Right lobe of liver (tissue), 6 donors: ENCODE data around the gene CACNA1E. TPM values are rescaled to one million over a fixed set of nuclear protein-coding genes. Genes with fewer than 3 reads are reported as not detected.

Experiments
- ATAC-seq, 4 donors: fragments of 200-7000 bp; cut with Tn5 transposase; one replicate each; pipeline ENCODE4 v1.9.1; 2020; ENCODE audit warnings: mild to moderate bottlenecking in 4 of 4, moderate library complexity in 4 of 4
- DNase-seq, 3 donors: peaks; one replicate each; pipeline ENCODE4 v3.0.0-alpha.2; 2020
- H3K27ac ChIP-seq, 3 donors: fragments of 200-600 bp; one replicate each; pipeline ENCODE4 v1.8.0; 2022
- H3K27me3 ChIP-seq, 2 donors: fragments of 200-600 bp; one replicate each; pipeline ENCODE4 v1.8.0; 2022
- H3K36me3 ChIP-seq, 4 donors: fragments of 200-600 bp; sonication (generic) in 1 of 4; one replicate each; pipeline versions ENCODE4 v1.5.1 to v1.8.0; 2017 to 2022; ENCODE audit warnings: control low read depth in 1 of 4
- H3K4me1 ChIP-seq, 4 donors: fragments of 200-600 bp; sonication (generic) in 1 of 4; one replicate each; pipeline versions ENCODE4 v1.5.1 to v1.8.0; 2017 to 2022; ENCODE audit warnings: control low read depth in 1 of 4
- H3K4me3 ChIP-seq, 3 donors: fragments of 200-600 bp; one replicate each; pipeline ENCODE4 v1.8.0; 2022
- H3K9me3 ChIP-seq, 4 donors: fragments of 200-600 bp; sonication (generic) in 1 of 4; one replicate each; pipeline versions ENCODE4 v1.5.1 to v1.8.0; 2017 to 2022; ENCODE audit warnings: control low read depth in 1 of 4
- POLR2A ChIP-seq: fragments of 450-650 bp; IDR thresholded peaks from one replicate; pipeline ENCODE4 v1.6.1; 2017; ENCODE audit warnings: antibody characterized with exemption, mild to moderate bottlenecking
- WGBS: methylation state at CpG from one replicate; pipeline ENCODE4 v1.1.6; 2018; ENCODE audit warnings: low coverage, low lambda C conversion rate; ENCODE audit not compliant: insufficient coverage; ENCODE audit errors: missing lambda C conversion rate; 5-methylcytosine and 5-hydroxymethylcytosine counted together
- intact Hi-C, 2 donors: fragments of 100-400 bp; cut with DNase I; formaldehyde crosslinking; loops; one replicate each; pipeline versions ENCODE4 v1.11.2 to v1.14.1; 2022
- total RNA-seq, 6 experiments: library from RNA; depleted of rRNA in 2 of 6; stranded (reverse); fragments of >200 nt in 2 of 6; fragmentation: NEBNext Ultra II Directional in 3 of 6; extraction: Animal tissue kit (Norgen Biotek cat#: 25700) in 3 of 6; gene quantifications; one replicate each; pipeline versions ENCODE4 v1.1.0 to v1.2.4, GENCODE V29; 2016 to 2023
- TF ChIP-seq, protein P1 (sequence below), 4 donors: fragments of 200-600 bp in 3 of 4; fragments of 450-650 bp in 1 of 4; IDR thresholded peaks; one replicate each; pipeline versions ENCODE4 v1.5.1 to v1.8.0; 2016 to 2022; ENCODE audit warnings: antibody characterized with exemption in 4 of 4, mild to moderate bottlenecking in 2 of 4
- donor health status: DM: no; HTN: yes; CAD: no.
- donor health status: DM: no; HTN: no; CAD: no.
- donor health status: DM: no; HTN: no; CAD: no.
- donor health status: DM: no; HTN: yes; CAD: no.
- donor health status: DM: no; HTN: yes; CAD: no.

Gene CACNA1E
- total RNA-seq, 6 experiments from 2014 or later, result 0.05 to 0.09 (median 0.06) TPM; not detected in 2

DNA sequence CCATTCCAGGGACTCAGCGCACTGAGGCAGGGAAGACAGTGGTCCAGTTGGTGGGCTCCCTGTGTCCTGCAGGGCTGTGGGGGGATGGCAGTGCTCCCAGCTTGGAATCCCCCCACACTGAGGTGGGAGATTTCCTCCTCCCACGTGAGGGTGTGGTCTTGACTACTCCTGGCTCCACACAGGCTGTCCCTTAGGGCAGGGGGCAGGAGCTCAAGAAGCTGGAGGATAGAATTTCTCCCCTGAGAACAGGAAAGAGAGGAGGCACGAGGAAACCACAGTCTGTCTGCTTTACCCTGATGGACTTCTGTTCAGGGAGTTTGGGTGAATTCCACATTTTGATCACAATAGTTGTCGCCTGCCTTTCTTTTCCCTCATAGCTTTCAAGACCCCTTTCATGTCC lies 62.1 kb downstream of the CACNA1E start:
- no peak for TF ChIP-seq POLR2A
- TF ChIP-seq, protein P1, sequence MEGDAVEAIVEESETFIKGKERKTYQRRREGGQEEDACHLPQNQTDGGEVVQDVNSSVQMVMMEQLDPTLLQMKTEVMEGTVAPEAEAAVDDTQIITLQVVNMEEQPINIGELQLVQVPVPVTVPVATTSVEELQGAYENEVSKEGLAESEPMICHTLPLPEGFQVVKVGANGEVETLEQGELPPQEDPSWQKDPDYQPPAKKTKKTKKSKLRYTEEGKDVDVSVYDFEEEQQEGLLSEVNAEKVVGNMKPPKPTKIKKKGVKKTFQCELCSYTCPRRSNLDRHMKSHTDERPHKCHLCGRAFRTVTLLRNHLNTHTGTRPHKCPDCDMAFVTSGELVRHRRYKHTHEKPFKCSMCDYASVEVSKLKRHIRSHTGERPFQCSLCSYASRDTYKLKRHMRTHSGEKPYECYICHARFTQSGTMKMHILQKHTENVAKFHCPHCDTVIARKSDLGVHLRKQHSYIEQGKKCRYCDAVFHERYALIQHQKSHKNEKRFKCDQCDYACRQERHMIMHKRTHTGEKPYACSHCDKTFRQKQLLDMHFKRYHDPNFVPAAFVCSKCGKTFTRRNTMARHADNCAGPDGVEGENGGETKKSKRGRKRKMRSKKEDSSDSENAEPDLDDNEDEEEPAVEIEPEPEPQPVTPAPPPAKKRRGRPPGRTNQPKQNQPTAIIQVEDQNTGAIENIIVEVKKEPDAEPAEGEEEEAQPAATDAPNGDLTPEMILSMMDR (IDR thresholded peaks at IDR 0.05), result no peak
- Histone ChIP-seq H3K4me3 (no peak overlapping the region), H3K27ac (no peak overlapping the region), H3K27me3 (no peaks in the 10 kb centered on the region), H3K36me3 (no peaks in the 10 kb centered on the region), H3K9me3 (no peaks in the 10 kb centered on the region), H3K4me1 (no peaks in the 10 kb centered on the region)
- DNase-seq, result no peak
- 34% methylated on average over 3 of the region's 4 CpGs for WGBS
- ATAC-seq, result no peak
- intact Hi-C loops, result no loop called here

DNA sequence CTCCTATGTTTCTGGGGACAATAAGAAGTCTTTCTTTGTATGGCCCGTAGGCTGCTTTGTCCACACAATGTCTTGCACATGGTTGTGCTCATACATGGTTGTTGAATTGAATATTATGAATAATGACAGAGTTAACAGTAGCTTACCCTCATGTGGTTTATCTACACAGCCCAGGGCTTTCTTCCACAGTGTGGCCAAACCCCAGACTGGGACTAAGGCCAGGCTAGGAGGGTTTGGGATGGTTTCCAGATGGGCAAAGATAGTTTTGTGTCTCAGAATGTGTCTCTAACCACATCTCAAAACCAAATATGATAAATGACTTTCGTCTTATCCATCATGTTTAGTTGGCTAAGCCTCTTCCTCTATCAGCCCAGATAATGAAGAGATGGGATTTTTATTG lies 65.2 kb downstream of the CACNA1E start:
- no peak overlapping the region for H3K27ac ChIP-seq
- WGBS, result 35% methylated on average over 2 of the region's 2 CpGs
- no peaks in the 10 kb centered on the region for H3K27me3 ChIP-seq
- H3K9me3 ChIP-seq, result no peaks in the 10 kb centered on the region
- TF ChIP-seq, protein P1 (IDR thresholded peaks at IDR 0.05), result no peak
- no peak for TF ChIP-seq POLR2A
- no peak for DNase-seq
- no peaks in the 10 kb centered on the region for H3K36me3 ChIP-seq
- no peaks in the 10 kb centered on the region for H3K4me1 ChIP-seq
- ATAC-seq, result no peak
- no peak overlapping the region for H3K4me3 ChIP-seq
- intact Hi-C loops, result no loop called here

DNA sequence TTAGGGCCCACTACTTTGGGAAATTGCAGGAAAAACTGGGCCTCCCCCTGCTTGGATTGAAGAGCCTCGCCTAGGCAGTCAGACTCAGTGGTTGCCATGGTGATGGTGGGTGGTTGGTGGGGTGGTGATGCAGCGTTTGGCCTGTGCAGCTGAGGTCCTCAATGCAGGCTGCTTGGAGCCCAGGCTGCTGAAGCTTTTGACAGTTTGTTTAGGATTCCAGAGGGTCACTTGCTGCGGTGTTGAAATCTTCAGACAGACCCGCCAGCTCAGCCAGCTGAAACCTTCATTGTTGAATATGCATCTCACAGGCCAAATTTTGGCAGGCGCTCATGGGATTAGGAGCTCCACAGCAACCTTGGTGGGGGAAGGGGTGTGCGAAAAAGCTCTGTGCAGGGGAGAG lies 67.9 kb downstream of the CACNA1E start:
- Histone ChIP-seq H3K4me1 (no peaks in the 10 kb centered on the region), H3K27me3 (no peaks in the 10 kb centered on the region), H3K36me3 (no peaks in the 10 kb centered on the region), H3K9me3 (no peaks in the 10 kb centered on the region), H3K27ac (no peak overlapping the region), H3K4me3 (no peak overlapping the region)
- no peak for TF ChIP-seq POLR2A
- TF ChIP-seq, protein P1 (IDR thresholded peaks at IDR 0.05), result no peak
- ATAC-seq (no peak), DNase-seq (no peak)
- WGBS, result 42% methylated on average over 6 of the region's 6 CpGs
- intact Hi-C loops, result no loop called here

GRCh38 chr1:181551754-181552153 lies 68.4 kb downstream of the CACNA1E start:
- DNase-seq (no peak), ATAC-seq (no peak)
- 74% methylated on average over 3 of the region's 3 CpGs for WGBS
- H3K4me1 ChIP-seq, result no peaks in the 10 kb centered on the region
- H3K9me3 ChIP-seq, result no peaks in the 10 kb centered on the region
- no peak overlapping the region for H3K27ac ChIP-seq
- H3K36me3 ChIP-seq, result no peaks in the 10 kb centered on the region
- no peak for TF ChIP-seq POLR2A
- TF ChIP-seq, protein P1 (IDR thresholded peaks at IDR 0.05), result no peak
- no peaks in the 10 kb centered on the region for H3K27me3 ChIP-seq
- H3K4me3 ChIP-seq, result no peak overlapping the region
- intact Hi-C loops, result no loop called here

GRCh38 chr1:181554465-181554864 lies 71.1 kb downstream of the CACNA1E start:
- no peak overlapping the region for H3K4me3 ChIP-seq
- no peaks in the 10 kb centered on the region for H3K4me1 ChIP-seq
- H3K27me3 ChIP-seq, result no peaks in the 10 kb centered on the region
- DNase-seq (no peak), ATAC-seq (no peak)
- H3K36me3 ChIP-seq, result no peaks in the 10 kb centered on the region
- intact Hi-C loops, result no loop called here
- no peak overlapping the region for H3K27ac ChIP-seq
- TF ChIP-seq POLR2A, result no peak
- TF ChIP-seq, protein P1 (IDR thresholded peaks at IDR 0.05), result no peak
- 51% methylated on average over 4 of the region's 4 CpGs for WGBS
- H3K9me3 ChIP-seq, result no peaks in the 10 kb centered on the region
